GM21423 (cell line): Measurements from ENCODE around the gene RAB40A.
"Not testable (repeated sequence)": the region's sequence is repeated elsewhere in the genome, so short reads cannot be mapped to it uniquely, and the experiment has no call there.

Experiments
- ATAC-seq: cut with Tn5 transposase; IDR thresholded peaks from one replicate; pipeline ENCODE4 v1.9.1; 2021; ENCODE audit warnings: mild to moderate bottlenecking, moderate library complexity; ENCODE audit not compliant: unreplicated experiment

RAB40A gene

GRCh38 chrX:103464774-103465117, 54.5 kb downstream of the RAB40A start:
- peak; percentile 87 for ATAC-seq

GRCh38 chrX:103464072-103464773, 55.1 kb downstream of the RAB40A start:
- peak; percentile 72 for ATAC-seq

- ATAC-seq: no peak
These were observed 58.1 kb downstream of the RAB40A start for GRCh38 chrX:103461156-103461555.

GRCh38 chrX:103460001-103460755, 59.1 kb downstream of the RAB40A start:
- ATAC-seq: not testable (repeated sequence)

GRCh38 chrX:103453655-103454054, 65.6 kb downstream of the RAB40A start:
- no peak for ATAC-seq
